HFF-Myc (cell line): ENCODE results near the gene CLN5.
"Not testable (repeated sequence)": the region's sequence is repeated elsewhere in the genome, so short reads cannot be mapped to it uniquely, and the experiment has no call there.

ENCODE experiments used
- DNase-seq: peaks from one replicate; pipeline ENCODE4 v3.0.0-alpha.2; 2011; ENCODE audit warnings: low read depth; ENCODE audit errors: extremely low read depth
- H3K4me3 ChIP-seq: replicated peaks from 2 replicates; pipeline ENCODE4 v1.5.1; 2011; ENCODE audit warnings: low read depth, mild to moderate bottlenecking, control low read depth, low read length
- CTCF ChIP-seq: IDR thresholded peaks from 2 replicates; pipeline ENCODE4 v1.5.1; 2012; ENCODE audit warnings: mild to moderate bottlenecking, low read depth, low read length, control low read depth; ENCODE audit errors: missing control alignments

The CLN5 gene

DNA sequence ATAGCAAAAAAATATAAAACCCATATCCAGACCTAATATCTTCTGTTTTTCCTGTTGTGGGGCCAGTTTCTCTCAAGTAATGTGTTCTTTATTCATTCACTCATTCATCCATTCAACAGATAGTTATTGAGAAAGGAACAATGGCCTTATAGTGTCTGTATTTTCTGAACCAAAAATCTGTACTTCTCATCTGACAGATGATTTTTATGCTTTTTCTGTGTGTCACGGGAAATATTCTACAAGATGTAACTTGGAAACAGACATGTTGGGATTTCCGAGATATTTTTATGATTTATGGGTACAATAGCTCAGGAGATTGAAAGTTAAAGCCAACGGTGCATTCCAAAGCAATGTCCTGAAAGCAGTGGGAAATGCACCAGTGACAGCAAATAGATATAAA, 37.9 kb upstream of the CLN5 start:
- no peak for TF ChIP-seq CTCF
- H3K4me3 ChIP-seq, result no peak overlapping the region
- DNase-seq, result no peak

DNA sequence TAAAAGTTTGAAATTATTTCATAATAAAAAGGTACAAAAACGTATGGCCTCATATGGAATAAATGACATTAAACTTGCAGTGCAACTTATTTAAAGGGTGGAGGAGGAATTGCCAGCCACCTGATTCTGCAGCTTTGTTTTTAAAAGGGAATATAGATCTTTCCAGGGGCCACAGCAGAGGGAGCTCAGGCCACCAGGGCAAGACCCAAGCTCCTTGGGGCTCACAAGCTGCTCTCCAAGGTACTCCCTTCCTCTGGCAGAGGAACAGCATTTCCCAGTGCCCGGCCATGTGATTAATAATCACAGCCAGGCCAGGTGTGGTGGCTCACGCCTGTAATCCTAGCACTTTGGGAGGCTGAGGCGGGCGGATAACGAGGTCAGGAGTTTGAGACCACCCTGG, 37.3 kb upstream of the CLN5 start:
- DNase-seq, result no peak
- H3K4me3 ChIP-seq, result no peak overlapping the region
- no peak for TF ChIP-seq CTCF

GRCh38 chr13:76955193-76955592, 36.7 kb upstream of the CLN5 start:
- H3K4me3 ChIP-seq, result no peak overlapping the region
- DNase-seq, result no peak
- TF ChIP-seq CTCF, result no peak

- no peak overlapping the region for H3K4me3 ChIP-seq
- DNase-seq, result no peak
- no peak for TF ChIP-seq CTCF
These were observed 36.2 kb upstream of the CLN5 start for GRCh38 chr13:76955661-76956060.

DNA sequence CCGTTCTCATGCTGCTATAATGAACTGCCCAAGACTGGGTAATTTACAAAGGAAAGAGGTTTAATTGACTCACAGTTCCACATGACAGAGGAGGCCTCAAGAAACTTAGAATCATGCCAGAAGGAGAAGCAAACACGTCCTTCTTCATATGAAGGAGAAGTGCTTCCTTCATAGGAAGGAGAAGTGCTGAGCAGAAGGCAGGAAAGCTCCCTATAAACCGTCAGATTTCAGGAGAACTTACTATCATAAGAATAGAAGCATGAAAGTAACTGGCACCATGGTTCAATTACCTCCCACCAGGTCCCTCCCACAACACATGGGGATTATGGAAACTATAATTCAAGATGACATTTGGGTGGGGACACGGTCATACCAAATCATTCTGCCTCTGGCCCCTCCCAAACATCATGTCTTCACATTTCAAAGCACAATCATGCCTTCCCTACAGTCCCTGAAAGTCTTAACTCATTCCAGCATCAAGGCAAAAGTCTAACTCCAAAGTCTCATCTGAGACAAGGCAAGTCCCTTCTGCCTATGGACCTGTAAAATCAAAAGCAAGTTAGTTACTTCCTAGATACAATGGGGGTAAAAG, 32.9 kb upstream of the CLN5 start:
- no peak for TF ChIP-seq CTCF
- H3K4me3 ChIP-seq, result no peak overlapping the region
- DNase-seq, result no peak

DNA sequence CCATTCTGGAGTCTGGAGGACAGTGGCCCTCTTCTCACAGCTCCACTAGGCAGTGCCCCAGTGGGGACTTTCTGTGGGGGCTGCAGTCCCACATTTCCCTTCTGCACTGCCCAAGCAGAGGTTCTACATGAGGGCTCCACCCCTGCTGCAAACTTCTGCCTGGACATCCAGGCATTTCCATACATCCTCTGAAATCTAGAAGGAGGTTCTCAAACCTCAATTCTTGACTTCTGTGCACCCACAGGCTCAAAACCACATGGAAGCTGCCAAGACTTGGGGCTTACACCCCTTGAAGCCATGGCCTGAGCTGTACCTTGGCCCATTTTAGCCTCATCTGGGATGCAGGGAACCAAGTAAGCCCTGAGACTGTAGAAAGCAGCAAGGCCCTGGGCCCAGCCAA, 32.1 kb upstream of the CLN5 start:
- DNase-seq, H3K4me3 ChIP-seq: not testable (repeated sequence)

- peak; percentile 62 for DNase-seq
- H3K4me3 ChIP-seq, result no peak overlapping the region
- TF ChIP-seq CTCF, result no peak
These were observed 26.0 kb upstream of the CLN5 start for GRCh38 chr13:76965759-76966421.
